ENCODE measurements around the gene COPS2.

COPS2 gene

DNA sequence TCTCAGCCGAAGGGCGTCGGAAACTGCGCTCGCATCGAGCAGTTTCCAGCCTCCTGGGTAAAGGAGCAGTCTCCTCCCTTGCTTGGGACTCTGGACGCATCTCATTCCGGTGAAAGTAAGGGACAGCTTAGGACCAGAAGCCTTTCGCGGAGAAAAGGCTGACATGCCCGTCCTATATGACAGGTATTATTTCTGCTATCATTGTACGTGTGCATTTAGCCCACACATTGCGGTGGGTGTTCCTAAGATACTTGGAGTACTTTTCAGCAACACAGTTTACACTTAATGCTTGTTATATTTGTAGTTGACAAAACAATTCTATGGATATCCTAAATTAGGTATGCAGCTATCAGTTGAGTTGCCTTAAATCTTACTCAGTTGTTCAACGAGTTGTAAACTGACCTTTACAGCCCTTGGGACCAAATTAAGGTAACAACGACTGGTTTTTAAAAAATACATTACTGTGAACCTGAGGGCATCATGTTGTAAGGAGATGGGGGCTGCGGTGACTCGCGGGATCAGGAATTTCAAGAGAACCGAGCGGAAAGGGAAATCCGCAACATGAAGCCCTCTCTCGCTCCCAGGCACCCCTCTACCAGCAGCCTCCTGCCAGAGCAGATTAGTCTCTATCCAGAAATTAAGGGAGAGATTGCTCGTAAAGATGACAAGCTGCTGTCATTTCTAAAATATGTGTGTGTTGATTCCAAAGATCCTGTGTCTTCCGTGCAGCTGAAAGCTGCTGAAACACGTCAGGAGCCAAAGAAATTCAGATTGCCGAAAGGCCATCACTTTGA is 632 bp upstream of the COPS2 start:
- DNase-seq, result peak; percentile 21

GRCh38 chr15:49154799-49155109 is 645 bp downstream of the COPS2 start:
- no peak for DNase-seq

- no peak for DNase-seq
Measured at GRCh38 chr15:49154359-49154758, 1.0 kb downstream of the COPS2 start.

DNA sequence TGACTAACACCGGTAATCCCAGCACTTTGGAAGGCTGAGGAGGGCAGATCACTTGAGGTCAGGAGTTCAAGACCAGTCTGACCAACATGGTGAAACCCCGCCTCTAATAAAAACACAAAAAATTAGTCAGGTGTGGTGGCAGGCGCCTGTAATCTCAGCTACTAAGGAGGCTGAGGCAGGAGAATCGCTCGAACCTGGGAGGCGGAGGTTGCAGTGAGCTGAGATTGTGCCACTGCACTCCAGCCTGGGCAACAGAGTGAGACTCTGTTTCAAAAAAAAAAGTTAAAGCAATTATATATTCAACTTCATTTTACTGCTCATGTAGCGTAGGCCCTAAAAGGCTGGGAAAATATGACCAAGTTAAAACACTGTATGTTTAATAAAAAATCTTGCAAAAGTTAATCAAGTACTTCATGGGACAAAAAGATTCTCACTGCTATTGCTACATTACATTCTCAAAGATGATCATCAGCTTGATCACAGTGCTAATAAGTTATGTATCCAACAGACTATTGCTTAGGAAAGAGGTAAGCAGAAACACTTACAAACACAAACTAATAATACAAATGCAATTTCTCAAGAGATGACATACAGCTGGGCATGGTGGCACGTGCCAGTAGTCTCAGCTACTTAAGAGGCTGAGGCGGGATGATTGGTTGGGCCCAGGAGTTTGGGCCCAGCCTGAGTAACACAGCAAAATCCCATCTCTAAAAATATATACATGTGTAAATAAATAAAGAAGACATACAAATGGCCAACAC is 2.7 kb downstream of the COPS2 start:
- no peak for DNase-seq

DNA sequence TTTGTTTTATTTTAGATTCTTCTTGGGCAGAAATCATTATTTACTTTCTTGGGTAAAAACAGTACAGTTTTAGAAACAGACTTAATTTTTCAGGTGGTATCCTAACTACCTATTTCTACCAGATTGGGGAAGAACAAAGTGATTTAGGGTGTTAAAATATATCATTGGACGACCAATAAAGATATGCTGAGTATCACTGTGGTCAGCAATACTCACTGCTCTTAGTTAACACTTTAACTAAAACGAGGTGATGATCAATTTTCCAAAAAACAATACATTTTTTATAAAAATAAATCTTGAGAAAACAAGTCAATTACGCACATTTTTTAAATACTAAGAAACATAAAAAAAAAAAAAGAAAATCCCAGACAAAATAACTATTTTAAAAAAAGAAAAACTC is 3.6 kb downstream of the COPS2 start:
- no peak for DNase-seq

GRCh38 chr15:49148727-49149126 is 6.7 kb downstream of the COPS2 start:
- DNase-seq, result no peak

DNA sequence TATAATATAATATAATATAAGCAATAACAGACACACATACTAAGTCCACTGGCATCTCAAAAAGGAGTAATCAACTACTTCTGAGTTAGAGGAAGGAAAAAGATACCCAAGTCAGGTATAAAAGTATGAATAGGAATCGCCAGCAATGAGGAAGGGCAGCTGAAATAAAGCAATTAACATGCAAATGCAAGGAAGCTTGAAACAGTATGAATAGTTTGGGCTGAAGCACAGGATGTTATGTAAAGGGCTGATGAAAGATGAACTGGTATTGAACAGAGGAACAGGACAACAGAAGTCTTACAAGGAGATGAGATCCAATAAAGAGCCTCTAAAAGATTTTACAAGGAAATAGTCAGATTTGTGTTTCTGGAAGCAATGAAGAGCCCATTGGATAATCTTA is 7.1 kb downstream of the COPS2 start:
- no peak for DNase-seq

DNA sequence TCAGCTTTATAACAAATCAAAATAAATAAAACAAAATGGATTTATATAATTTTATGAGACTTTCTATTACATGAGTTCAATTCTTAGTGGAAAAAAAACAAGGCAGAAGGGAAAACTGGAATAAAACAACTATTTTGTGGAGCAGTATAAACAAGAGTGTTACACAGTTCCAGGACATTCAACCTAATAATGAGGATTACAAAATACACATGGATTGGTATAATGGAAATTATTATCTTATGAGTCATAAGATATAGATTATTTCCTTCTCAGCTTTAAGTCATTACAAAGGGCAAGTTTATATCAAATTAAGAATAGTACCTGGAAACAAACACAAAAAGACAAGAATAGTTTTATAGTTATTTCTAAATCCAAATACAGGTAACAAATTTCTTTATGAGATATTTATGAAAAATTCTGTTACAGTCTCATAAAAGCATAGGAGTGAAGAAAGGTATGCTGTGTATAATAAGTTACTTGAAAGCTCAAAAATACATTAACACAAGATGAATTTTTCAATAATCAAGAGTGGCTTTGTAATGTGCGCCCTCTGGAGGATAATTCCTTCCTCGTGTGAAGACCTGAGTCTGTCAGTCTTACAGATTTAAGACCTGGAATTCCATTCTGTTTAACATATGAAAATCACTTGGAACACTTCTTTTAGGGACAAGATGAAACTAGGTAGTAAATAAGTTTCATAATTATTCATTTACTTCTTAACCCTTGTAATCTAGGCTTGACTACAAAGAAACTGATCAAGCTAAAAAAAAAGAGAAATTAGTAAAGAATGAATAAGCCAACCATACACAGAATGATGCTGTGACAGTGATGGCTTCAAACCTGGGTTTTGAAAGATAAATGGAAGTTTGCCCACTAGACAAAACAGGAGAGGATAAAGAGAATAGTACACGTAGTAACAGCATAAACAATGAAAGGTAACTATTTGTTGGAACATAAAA is 9.5 kb downstream of the COPS2 start:
- DNase-seq, result peak; percentile 63

DNA sequence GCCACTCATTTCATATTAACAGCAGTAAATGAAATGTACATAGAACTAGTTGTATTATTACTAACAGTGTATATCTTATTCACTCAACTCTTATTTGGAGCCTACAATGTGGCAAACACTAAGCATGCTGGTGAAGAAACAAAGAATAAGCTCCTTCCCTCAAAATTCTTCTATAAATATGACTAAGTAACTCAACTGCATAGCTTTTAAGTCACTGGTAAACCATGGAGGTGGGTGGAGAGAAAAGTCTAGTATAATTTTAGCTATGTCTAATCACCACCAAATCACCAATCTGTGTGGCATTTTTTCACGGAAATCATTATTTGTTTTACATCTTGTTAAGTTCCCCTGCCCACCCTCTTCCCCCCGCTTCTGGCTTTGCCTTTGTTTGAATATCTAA is 17.5 kb downstream of the COPS2 start:
- DNase-seq, result peak; percentile 30

DNA sequence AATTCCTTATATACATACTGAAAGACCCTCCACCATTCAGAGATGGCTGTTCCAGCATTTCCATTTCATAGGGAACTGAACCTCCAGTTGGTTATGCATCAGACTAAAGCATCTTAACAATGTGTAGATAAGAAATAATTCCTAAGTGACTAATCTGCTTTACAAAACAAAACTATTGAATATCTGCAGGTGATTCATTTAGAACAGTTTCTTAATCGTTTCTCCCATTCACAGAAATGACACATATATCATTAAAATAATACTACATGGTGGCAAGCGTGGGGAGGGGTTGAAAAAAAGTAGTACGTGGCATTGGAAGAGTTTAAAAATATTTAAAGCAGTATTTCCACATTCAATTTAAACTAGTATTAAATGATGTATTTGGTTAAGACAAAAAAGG is 19.5 kb downstream of the COPS2 start:
- peak; percentile 83 for DNase-seq

- no peak for DNase-seq
Measured at GRCh38 chr15:49135342-49135857, 20.0 kb downstream of the COPS2 start.

GRCh38 chr15:49134683-49135341 is 20.6 kb downstream of the COPS2 start:
- peak; percentile 24 for DNase-seq

DNA sequence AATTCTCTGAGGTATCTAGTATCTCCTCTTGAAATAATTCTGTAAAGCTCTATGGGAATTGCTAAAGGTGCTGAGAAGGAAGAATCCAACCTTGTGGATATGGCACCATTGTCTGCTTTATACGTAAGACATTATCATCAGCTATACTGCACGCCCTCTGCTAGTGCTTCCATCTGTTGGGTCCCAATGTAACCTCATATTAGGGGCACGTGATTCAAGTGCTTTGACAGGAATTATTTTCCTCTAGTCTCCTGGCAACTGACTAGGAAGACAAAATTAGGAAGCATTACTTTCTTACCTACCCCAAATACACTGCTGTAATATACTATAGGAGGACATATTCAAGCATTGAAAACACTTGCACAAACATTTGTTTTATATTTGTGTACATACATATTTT is 24.0 kb downstream of the COPS2 start:
- DNase-seq, result no peak

GRCh38 chr15:49124371-49124770 is 31.0 kb downstream of the COPS2 start:
- no peak for DNase-seq

DNA sequence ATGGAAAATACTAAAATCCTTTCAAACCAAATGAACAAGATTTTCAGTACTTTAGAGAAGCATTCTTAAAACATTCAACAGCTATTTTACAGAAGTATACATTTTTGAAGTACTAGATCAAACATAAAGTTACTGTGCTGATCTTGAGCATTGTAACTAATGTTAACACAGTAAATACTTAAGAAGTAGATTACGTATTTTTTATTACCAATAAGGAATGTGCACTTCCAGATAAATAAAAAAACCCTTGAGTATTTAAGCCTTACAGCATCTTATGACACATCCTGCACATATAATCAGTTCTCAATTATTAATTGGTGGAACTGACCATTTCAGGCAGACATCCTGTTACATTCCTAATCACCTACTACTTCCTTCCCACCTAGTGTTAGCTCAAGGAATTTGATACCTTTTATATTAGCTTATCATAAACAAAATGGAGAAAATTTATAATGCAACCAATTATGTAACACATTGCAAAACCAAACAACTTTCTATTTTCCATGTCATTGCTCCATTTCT is 32.8 kb downstream of the COPS2 start:
- no peak for DNase-seq

DNA sequence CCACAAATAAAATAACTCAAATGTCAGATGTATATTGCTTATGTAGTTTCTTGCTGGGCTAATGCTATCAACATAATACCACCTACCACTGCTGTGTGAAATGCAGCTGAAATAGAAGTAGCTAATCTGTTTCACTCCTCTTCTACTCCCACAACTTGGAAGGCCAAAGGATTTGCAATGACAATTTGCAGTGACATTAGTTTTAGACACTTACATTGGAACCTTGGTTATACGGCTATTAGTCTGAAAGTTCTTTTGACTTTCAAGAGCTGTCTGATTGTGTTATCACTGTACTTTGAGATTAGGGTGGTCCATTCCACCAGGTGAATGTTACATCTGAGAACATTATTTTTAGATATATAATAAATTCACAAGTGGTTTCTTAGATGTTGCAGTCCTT is 33.5 kb downstream of the COPS2 start:
- no peak for DNase-seq

GRCh38 chr15:49120832-49121231 is 34.6 kb downstream of the COPS2 start:
- DNase-seq, result no peak

GRCh38 chr15:49116108-49116857 is 39.1 kb downstream of the COPS2 start:
- no peak for DNase-seq

DNA sequence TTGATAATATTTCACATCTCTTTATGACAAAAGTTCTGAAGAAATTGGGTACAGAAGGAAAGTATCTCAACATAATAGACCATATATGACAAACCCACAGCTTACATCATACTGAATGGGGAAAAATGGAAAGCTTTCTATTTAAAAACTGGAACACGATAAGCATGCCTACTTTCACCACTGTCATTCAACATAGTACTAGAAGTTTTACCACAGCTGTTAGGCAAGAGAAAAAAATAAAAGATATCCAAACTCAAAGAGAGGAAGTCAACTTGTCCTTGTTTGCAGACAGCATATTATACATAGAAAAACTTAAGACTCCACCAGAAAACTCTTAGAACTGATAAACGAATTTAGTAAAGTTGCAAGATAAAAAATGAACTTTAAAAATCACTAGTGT is 40.3 kb downstream of the COPS2 start:
- DNase-seq, result no peak

GRCh38 chr15:49110158-49110944 is 45.0 kb downstream of the COPS2 start:
- DNase-seq, result no peak

- DNase-seq, result peak; percentile 9
Measured at GRCh38 chr15:49103002-49103401, 52.4 kb downstream of the COPS2 start.

All from fibroblast of upper back skin (primary cell).